K562 (cell line): Measurements from ENCODE around the gene RFPL2.

Experiments
- BRD9 ChIP-seq: fragments of 450-650 bp; IDR thresholded peaks from 2 replicates; pipeline ENCODE4 v1.6.1; 2018; ENCODE audit warnings: low read depth; ENCODE audit not compliant: partially characterized antibody
- COPS2 ChIP-seq: fragments of 450-650 bp; conservative IDR thresholded peaks from 2 replicates; pipeline ENCODE4 v1.6.1; 2016; ENCODE audit warnings: mild to moderate bottlenecking, moderate library complexity
- FOXK1 ChIP-seq: sonication (generic); formaldehyde crosslinking; IDR thresholded peaks from 2 replicates; pipeline ENCODE4 v1.8.0; 2022; ENCODE audit warnings: missing genetic modification reagents, mild to moderate bottlenecking, borderline replicate concordance
- GATAD2A ChIP-seq: fragments of 450-650 bp; IDR thresholded peaks from 2 replicates; pipeline ENCODE4 v1.6.1; 2017
- NFRKB ChIP-seq: fragments of 450-650 bp; IDR thresholded peaks from 2 replicates; pipeline ENCODE4 v1.6.1; 2016; ENCODE audit warnings: low read depth
- PML ChIP-seq: IDR thresholded peaks from 2 replicates; pipeline ENCODE4 v1.6.1; 2012; ENCODE audit warnings: low read length, inconsistent platforms
- POLR2A ChIP-seq: fragments of 450-650 bp; conservative IDR thresholded peaks from 2 replicates; pipeline ENCODE4 v1.6.1; 2016
- TRIM28 ChIP-seq: fragments of 450-650 bp; IDR thresholded peaks from 2 replicates; pipeline ENCODE4 v1.6.1; 2017
- TF ChIP-seq, protein P1 (sequence below), 3 experiments: IDR thresholded peaks in 2 of 3; conservative IDR thresholded peaks in 1 of 3; 2 replicates each; pipeline ENCODE4 v1.5.1; 2011 to 2012; ENCODE audit warnings: low read length in 3 of 3, mild to moderate bottlenecking in 3 of 3, control low read depth in 2 of 3, improper control_type of control experiment in 1 of 3, inconsistent platforms in 1 of 3, low read depth in 1 of 3, mixed read lengths in 1 of 3, moderate library complexity in 1 of 3; ENCODE audit not compliant: insufficient read depth in 2 of 3
- TF ChIP-seq, protein P2 (sequence below): fragments of 150-350 bp; IDR thresholded peaks from 2 replicates; pipeline ENCODE4 v1.6.1; 2014; ENCODE audit warnings: low read depth, mild to moderate bottlenecking, low read length, borderline replicate concordance
- TF ChIP-seq, protein P3 (sequence below), 2 experiments: IDR thresholded peaks; 2 replicates each; pipeline ENCODE4 v1.6.1; 2012; ENCODE audit warnings: improper control_type of control experiment in 2 of 2, low read depth in 2 of 2, low read length in 2 of 2, borderline replicate concordance in 1 of 2
- TF ChIP-seq, protein P4 (sequence below): sonication (generic); formaldehyde crosslinking; IDR thresholded peaks from 2 replicates; pipeline ENCODE4 v1.8.0; 2022; ENCODE audit warnings: mild to moderate bottlenecking, low read depth, missing genetic modification reagents

DNA sequence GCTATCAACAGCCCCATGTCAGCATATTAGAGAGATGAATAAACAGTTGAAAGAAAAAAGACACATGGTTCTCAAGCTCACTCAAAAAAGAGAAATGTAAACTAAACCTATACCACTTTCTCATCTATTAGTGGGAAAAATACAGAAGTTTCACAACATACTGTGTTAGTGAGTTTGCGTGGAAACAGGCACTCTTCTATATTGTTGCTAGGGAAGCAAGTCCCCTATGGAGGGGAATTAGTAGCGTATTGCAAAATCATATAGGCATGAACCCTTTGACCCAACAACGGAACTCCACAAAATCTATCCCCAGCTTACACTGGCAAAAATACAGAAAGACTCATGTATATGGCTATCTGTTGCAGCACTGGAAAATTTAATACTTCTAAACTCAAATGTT lies 14.2 kb upstream of the RFPL2 start:
- TF ChIP-seq, protein P1, sequence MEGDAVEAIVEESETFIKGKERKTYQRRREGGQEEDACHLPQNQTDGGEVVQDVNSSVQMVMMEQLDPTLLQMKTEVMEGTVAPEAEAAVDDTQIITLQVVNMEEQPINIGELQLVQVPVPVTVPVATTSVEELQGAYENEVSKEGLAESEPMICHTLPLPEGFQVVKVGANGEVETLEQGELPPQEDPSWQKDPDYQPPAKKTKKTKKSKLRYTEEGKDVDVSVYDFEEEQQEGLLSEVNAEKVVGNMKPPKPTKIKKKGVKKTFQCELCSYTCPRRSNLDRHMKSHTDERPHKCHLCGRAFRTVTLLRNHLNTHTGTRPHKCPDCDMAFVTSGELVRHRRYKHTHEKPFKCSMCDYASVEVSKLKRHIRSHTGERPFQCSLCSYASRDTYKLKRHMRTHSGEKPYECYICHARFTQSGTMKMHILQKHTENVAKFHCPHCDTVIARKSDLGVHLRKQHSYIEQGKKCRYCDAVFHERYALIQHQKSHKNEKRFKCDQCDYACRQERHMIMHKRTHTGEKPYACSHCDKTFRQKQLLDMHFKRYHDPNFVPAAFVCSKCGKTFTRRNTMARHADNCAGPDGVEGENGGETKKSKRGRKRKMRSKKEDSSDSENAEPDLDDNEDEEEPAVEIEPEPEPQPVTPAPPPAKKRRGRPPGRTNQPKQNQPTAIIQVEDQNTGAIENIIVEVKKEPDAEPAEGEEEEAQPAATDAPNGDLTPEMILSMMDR (IDR thresholded peaks at IDR 0.05 in 2 of 3, conservative IDR thresholded peaks at IDR 0.05 in 1 of 3; ENCODE audit: insufficient read depth in 2 of 3, low read depth in 1 of 3, low read length in 3 of 3), result no peak
- no peak for TF ChIP-seq POLR2A
- no peak for TF ChIP-seq FOXK1 (CRISPR knock-in tag)
- TF ChIP-seq, protein P2, sequence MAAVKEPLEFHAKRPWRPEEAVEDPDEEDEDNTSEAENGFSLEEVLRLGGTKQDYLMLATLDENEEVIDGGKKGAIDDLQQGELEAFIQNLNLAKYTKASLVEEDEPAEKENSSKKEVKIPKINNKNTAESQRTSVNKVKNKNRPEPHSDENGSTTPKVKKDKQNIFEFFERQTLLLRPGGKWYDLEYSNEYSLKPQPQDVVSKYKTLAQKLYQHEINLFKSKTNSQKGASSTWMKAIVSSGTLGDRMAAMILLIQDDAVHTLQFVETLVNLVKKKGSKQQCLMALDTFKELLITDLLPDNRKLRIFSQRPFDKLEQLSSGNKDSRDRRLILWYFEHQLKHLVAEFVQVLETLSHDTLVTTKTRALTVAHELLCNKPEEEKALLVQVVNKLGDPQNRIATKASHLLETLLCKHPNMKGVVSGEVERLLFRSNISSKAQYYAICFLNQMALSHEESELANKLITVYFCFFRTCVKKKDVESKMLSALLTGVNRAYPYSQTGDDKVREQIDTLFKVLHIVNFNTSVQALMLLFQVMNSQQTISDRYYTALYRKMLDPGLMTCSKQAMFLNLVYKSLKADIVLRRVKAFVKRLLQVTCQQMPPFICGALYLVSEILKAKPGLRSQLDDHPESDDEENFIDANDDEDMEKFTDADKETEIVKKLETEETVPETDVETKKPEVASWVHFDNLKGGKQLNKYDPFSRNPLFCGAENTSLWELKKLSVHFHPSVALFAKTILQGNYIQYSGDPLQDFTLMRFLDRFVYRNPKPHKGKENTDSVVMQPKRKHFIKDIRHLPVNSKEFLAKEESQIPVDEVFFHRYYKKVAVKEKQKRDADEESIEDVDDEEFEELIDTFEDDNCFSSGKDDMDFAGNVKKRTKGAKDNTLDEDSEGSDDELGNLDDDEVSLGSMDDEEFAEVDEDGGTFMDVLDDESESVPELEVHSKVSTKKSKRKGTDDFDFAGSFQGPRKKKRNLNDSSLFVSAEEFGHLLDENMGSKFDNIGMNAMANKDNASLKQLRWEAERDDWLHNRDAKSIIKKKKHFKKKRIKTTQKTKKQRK, result no peak
- TF ChIP-seq GATAD2A, result no peak
- no peak for TF ChIP-seq NFRKB
- TF ChIP-seq, protein P3, sequence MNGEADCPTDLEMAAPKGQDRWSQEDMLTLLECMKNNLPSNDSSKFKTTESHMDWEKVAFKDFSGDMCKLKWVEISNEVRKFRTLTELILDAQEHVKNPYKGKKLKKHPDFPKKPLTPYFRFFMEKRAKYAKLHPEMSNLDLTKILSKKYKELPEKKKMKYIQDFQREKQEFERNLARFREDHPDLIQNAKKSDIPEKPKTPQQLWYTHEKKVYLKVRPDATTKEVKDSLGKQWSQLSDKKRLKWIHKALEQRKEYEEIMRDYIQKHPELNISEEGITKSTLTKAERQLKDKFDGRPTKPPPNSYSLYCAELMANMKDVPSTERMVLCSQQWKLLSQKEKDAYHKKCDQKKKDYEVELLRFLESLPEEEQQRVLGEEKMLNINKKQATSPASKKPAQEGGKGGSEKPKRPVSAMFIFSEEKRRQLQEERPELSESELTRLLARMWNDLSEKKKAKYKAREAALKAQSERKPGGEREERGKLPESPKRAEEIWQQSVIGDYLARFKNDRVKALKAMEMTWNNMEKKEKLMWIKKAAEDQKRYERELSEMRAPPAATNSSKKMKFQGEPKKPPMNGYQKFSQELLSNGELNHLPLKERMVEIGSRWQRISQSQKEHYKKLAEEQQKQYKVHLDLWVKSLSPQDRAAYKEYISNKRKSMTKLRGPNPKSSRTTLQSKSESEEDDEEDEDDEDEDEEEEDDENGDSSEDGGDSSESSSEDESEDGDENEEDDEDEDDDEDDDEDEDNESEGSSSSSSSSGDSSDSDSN (IDR thresholded peaks at IDR 0.05; ENCODE audit: borderline replicate concordance in 1 of 2, low read depth in 2 of 2, low read length in 2 of 2), result no peak
- no peak for TF ChIP-seq COPS2
- no peak for TF ChIP-seq BRD9
- no peak for TF ChIP-seq TRIM28
- TF ChIP-seq PML, result no peak
- TF ChIP-seq, protein P4, sequence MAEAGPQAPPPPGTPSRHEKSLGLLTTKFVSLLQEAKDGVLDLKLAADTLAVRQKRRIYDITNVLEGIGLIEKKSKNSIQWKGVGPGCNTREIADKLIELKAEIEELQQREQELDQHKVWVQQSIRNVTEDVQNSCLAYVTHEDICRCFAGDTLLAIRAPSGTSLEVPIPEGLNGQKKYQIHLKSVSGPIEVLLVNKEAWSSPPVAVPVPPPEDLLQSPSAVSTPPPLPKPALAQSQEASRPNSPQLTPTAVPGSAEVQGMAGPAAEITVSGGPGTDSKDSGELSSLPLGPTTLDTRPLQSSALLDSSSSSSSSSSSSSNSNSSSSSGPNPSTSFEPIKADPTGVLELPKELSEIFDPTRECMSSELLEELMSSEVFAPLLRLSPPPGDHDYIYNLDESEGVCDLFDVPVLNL (CRISPR knock-in tag), result no peak
